ENCODE data around the gene HTT. TPM values are rescaled to one million over a fixed set of nuclear protein-coding genes. Genes with fewer than 3 reads are reported as not detected.
A peak's percentile ranks its signal among the peaks of the same experiment; 100 is the strongest.
"Not testable (repeated sequence)": the region's sequence is repeated elsewhere in the genome, so short reads cannot be mapped to it uniquely, and the experiment has no call there.

Gene HTT
- total RNA-seq, 2 donors from 2014 or later = 104 to 109 TPM

GRCh38 chr4:3087115-3087797 is 12.8 kb downstream of the HTT start:
- Histone ChIP-seq H3K27me3 (ENCODE audit: control insufficient read depth, insufficient read depth, low read length, poor library complexity, severe bottlenecking) (no peaks in the 10 kb centered on the region), H3K4me3 (ENCODE audit: low read length) (no peak overlapping the region), H3K9ac (ENCODE audit: extremely low read depth, low read length, poor library complexity, severe bottlenecking) (no peak overlapping the region), H3K9me3 (ENCODE audit: control insufficient read depth, low read length) (no peaks in the 10 kb centered on the region), H3K4me1 (ENCODE audit: control insufficient read depth, insufficient read depth, low read length) (no peaks in the 10 kb centered on the region), H3K27ac (ENCODE audit: low read depth, low read length) (no peak overlapping the region), H3K36me3 (ENCODE audit: control insufficient read depth, insufficient read depth, low read length) (peaks cover 50% of the 10 kb centered on the region)
- TF ChIP-seq CTCF (conservative IDR thresholded peaks at IDR 0.05) = no peak
- WGBS, 2 experiments (ENCODE audit: insufficient coverage in 1 of 2, insufficient read length in 1 of 2) = 87 to 95% methylated on average over 3 to 4 of the region's 4 CpGs
- Mint-ChIP-seq H3K4me1 (no peaks in the 10 kb centered on the region), H3K27me3 (ENCODE audit: insufficient read depth) (no peaks in the 10 kb centered on the region), H3K36me3 (ENCODE audit: low read depth) (peaks cover 43% of the 10 kb centered on the region), H3K4me3 (no peak overlapping the region), H3K27ac (no peak overlapping the region), H3K9me3 (no peaks in the 10 kb centered on the region)
- no peak for DNase-seq

GRCh38 chr4:3091464-3091863 is 17.0 kb downstream of the HTT start:
- H3K4me3 ChIP-seq (ENCODE audit: low read length) = no peak overlapping the region
- peaks cover 76% of the 10 kb centered on the region for H3K36me3 ChIP-seq (ENCODE audit: control insufficient read depth, insufficient read depth, low read length)
- no peak overlapping the region for H3K27ac ChIP-seq (ENCODE audit: low read depth, low read length)
- WGBS, 2 experiments (ENCODE audit: insufficient coverage in 1 of 2, insufficient read length in 1 of 2) = 75 to 79% methylated on average over 4 to 5 of the region's 5 CpGs
- H3K36me3 Mint-ChIP-seq (ENCODE audit: low read depth) = peaks cover 75% of the 10 kb centered on the region
- no peaks in the 10 kb centered on the region for H3K4me1 ChIP-seq (ENCODE audit: control insufficient read depth, insufficient read depth, low read length)
- H3K9ac ChIP-seq (ENCODE audit: extremely low read depth, low read length, poor library complexity, severe bottlenecking) = no peak overlapping the region
- H3K9me3 Mint-ChIP-seq = peaks cover 25% of the 10 kb centered on the region
- no peaks in the 10 kb centered on the region for H3K4me1 Mint-ChIP-seq
- H3K9me3 ChIP-seq (ENCODE audit: control insufficient read depth, low read length) = peaks cover 17% of the 10 kb centered on the region
- peak overlapping the region; percentile 6 for H3K27ac Mint-ChIP-seq
- no peak overlapping the region for H3K4me3 Mint-ChIP-seq
- H3K27me3 Mint-ChIP-seq (ENCODE audit: insufficient read depth) = no peaks in the 10 kb centered on the region
- TF ChIP-seq CTCF (conservative IDR thresholded peaks at IDR 0.05) = no peak
- no peak for DNase-seq
- H3K27me3 ChIP-seq (ENCODE audit: control insufficient read depth, insufficient read depth, low read length, poor library complexity, severe bottlenecking) = no peaks in the 10 kb centered on the region

GRCh38 chr4:3094701-3095100 is 20.2 kb downstream of the HTT start:
- Mint-ChIP-seq H3K36me3 (ENCODE audit: low read depth) (peaks cover 62% of the 10 kb centered on the region), H3K9me3 (peaks cover 25% of the 10 kb centered on the region)
- H3K4me1 ChIP-seq (ENCODE audit: control insufficient read depth, insufficient read depth, low read length); H3K27me3 ChIP-seq (ENCODE audit: control insufficient read depth, insufficient read depth, low read length, poor library complexity, severe bottlenecking); H3K9ac ChIP-seq (ENCODE audit: extremely low read depth, low read length, poor library complexity, severe bottlenecking); H3K27me3 Mint-ChIP-seq (ENCODE audit: insufficient read depth); H3K4me1 Mint-ChIP-seq; H3K4me3 Mint-ChIP-seq; H3K27ac ChIP-seq (ENCODE audit: low read depth, low read length); DNase-seq; H3K4me3 ChIP-seq (ENCODE audit: low read length); H3K27ac Mint-ChIP-seq: not testable (repeated sequence)
- H3K9me3 ChIP-seq (ENCODE audit: control insufficient read depth, low read length) = peaks cover 17% of the 10 kb centered on the region
- 96% methylated on average over 28 of the region's 28 CpGs; no CpG with 5 or more reads in 1 of the 2 experiments for WGBS, 2 experiments (ENCODE audit: insufficient coverage in 1 of 2, insufficient read length in 1 of 2)
- H3K36me3 ChIP-seq (ENCODE audit: control insufficient read depth, insufficient read depth, low read length) = peaks cover 71% of the 10 kb centered on the region
